ENCODE results near the gene GPR132. TPM values are rescaled to one million over a fixed set of nuclear protein-coding genes. Genes with fewer than 3 reads are reported as not detected.

GPR132 gene
- total and polyA plus RNA-seq, 2 of the 8 experiments (the other 6 are each of a cell fraction or from before 2014, with no cell fraction given), result 0.11 TPM; not detected in 1

DNA sequence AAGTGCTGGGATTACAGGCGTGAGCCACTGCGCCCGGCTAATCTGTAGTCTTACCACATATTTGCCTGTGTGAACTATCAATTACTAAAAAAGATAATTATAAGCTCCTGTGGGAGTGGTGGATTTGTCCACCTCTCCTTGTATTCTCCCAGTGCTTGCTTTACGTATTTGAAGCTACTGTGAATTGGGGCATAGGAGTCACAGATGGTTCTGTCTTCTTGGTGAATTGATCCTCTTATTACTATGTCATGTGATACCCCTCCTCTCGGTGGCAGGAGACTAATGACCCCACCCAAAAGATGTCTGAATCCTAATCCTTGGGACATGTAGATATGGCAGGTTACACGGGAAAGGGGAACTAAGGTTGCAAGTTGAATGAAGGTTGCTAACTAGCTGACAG lies 11.8 kb downstream of the GPR132 start:
- no peak overlapping the region for H2BK5ac ChIP-seq (ENCODE audit: low read depth, low read length)
- no peak overlapping the region for H2BK15ac ChIP-seq (ENCODE audit: low read length)
- no peak for FAIRE-seq
- no peak overlapping the region for H4K5ac ChIP-seq (ENCODE audit: insufficient read length, low read depth, low read length)
- no peak overlapping the region for H3K4me2 ChIP-seq (ENCODE audit: insufficient read depth in 1 of 2, low read depth in 2 of 2, low read length in 2 of 2)
- peaks cover 2 to 27% (median 19%) of the 10 kb centered on the region in 4 experiments; a peak in 5 of 7 replicates for H3K27me3 ChIP-seq (replicated peaks in 1 of 4; ENCODE audit: control insufficient read depth in 3 of 4, extremely low read depth in 1 of 4, insufficient read depth in 3 of 4, low read length in 3 of 4)
- no peaks in the 10 kb centered on the region for H3K36me3 ChIP-seq (ENCODE audit: control insufficient read depth in 2 of 4, insufficient read depth in 4 of 4, low read length in 3 of 4)
- ChIA-PET CTCF (ENCODE audit: partially characterized antibody) (interaction anchor here (0.6 to 2.7 kb wide), 8 partner anchors 10 to 436 kb away, joined by 3 to 9 read pairs (median 4); no protein-coding TSS in a partner anchor), POLR2A (ENCODE audit: partially characterized antibody) (interaction anchor here (0.6 kb wide), 1 partner anchor 17 kb away, joined by 3 read pairs; no protein-coding TSS in a partner anchor)
- H3K23ac ChIP-seq (ENCODE audit: insufficient read length), result no peak overlapping the region
- H3K56ac ChIP-seq (replicated peaks; ENCODE audit: insufficient read length, low read depth, low read length), result no peak overlapping the region
- no peak overlapping the region for H4K91ac ChIP-seq (replicated peaks; ENCODE audit: insufficient read length, low read length)
- no peak overlapping the region for H2BK120ac ChIP-seq (replicated peaks; ENCODE audit: low read depth, low read length)
- H3K79me2 ChIP-seq (ENCODE audit: control insufficient read depth in 1 of 2, insufficient read depth in 2 of 2, low read length in 2 of 2), result no peaks in the 10 kb centered on the region
- H3K4me3 ChIP-seq (ENCODE audit: extremely low read depth in 1 of 4, insufficient read depth in 2 of 4, low read depth in 3 of 4, low read length in 4 of 4), result no peak overlapping the region
- no peaks in the 10 kb centered on the region for H4K20me1 ChIP-seq (replicated peaks in 1 of 2; ENCODE audit: control insufficient read depth in 1 of 2, insufficient read depth in 2 of 2, low read length in 2 of 2)
- peaks cover 0 to 14% (median 10%) of the 10 kb centered on the region in 4 experiments; a peak in 6 of 7 replicates for H3K4me1 ChIP-seq (replicated peaks in 1 of 4; ENCODE audit: control insufficient read depth in 3 of 4, insufficient read depth in 4 of 4, low read length in 3 of 4)
- no peak overlapping the region for H2AK5ac ChIP-seq (ENCODE audit: low read depth, low read length)
- H3K79me1 ChIP-seq (ENCODE audit: low read depth, low read length), result no peaks in the 10 kb centered on the region
- no peak overlapping the region for H3K4ac ChIP-seq (replicated peaks; ENCODE audit: insufficient read length, low read depth, low read length)
- no peaks in the 10 kb centered on the region for H3K9me3 ChIP-seq (ENCODE audit: insufficient read depth in 2 of 2, low read depth in 1 of 2, low read length in 1 of 2)
- H3K14ac ChIP-seq (ENCODE audit: insufficient read length), result no peak overlapping the region
- WGBS, 2 experiments (ENCODE audit: extremely low coverage in 1 of 2, insufficient coverage in 1 of 2, insufficient read length in 1 of 2, insufficient replicate concordance in 2 of 2, low coverage in 1 of 2, low lambda C conversion rate in 2 of 2, missing lambda C conversion rate in 1 of 2), result 85% methylated on average over 6 of the region's 6 CpGs; no CpG with 5 or more reads in 1 of the 2 experiments
- no peak for DNase-seq (ENCODE audit: low read depth in 1 of 2, low spot score in 2 of 2)
- H2BK12ac ChIP-seq (ENCODE audit: low read depth, low read length), result no peak overlapping the region
- no peak overlapping the region for H4K8ac ChIP-seq (ENCODE audit: extremely low read depth, insufficient read depth, low read length)
- peaks cover 7% of the 10 kb centered on the region; the same call in 1 of the 2 replicates for H3K23me2 ChIP-seq (ENCODE audit: low read depth, low read length)
- no peak overlapping the region for H2BK20ac ChIP-seq (ENCODE audit: low read length)
- H3K9ac ChIP-seq (replicated peaks in 1 of 4; ENCODE audit: extremely low read depth in 1 of 4, low read depth in 3 of 4, low read length in 3 of 4), result no peak overlapping the region
- no peak overlapping the region for H2AFZ ChIP-seq (ENCODE audit: low read length)
- H3K27ac ChIP-seq (ENCODE audit: low read depth, low read length), result no peak overlapping the region
- no peak overlapping the region for H3K18ac ChIP-seq (ENCODE audit: extremely low read depth, low read length)
- TF ChIP-seq, protein P1, sequence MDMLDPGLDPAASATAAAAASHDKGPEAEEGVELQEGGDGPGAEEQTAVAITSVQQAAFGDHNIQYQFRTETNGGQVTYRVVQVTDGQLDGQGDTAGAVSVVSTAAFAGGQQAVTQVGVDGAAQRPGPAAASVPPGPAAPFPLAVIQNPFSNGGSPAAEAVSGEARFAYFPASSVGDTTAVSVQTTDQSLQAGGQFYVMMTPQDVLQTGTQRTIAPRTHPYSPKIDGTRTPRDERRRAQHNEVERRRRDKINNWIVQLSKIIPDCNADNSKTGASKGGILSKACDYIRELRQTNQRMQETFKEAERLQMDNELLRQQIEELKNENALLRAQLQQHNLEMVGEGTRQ (IDR thresholded peaks at IDR 0.05; ENCODE audit: low read length), result no peak
- TF ChIP-seq, protein P2, sequence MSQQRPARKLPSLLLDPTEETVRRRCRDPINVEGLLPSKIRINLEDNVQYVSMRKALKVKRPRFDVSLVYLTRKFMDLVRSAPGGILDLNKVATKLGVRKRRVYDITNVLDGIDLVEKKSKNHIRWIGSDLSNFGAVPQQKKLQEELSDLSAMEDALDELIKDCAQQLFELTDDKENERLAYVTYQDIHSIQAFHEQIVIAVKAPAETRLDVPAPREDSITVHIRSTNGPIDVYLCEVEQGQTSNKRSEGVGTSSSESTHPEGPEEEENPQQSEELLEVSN (IDR thresholded peaks at IDR 0.05), result no peak
- TF ChIP-seq SP2 (IDR thresholded peaks at IDR 0.05; ENCODE audit: low read length) (no peak), SUZ12 (IDR thresholded peaks at IDR 0.05; ENCODE audit: low read length) (no peak), GABPA (IDR thresholded peaks at IDR 0.05; ENCODE audit: borderline replicate concordance, insufficient read depth, low read length) (no peak), CREB1 (IDR thresholded peaks at IDR 0.05) (no peak), TBP (IDR thresholded peaks at IDR 0.05; ENCODE audit: low read depth, low read length) (no peak), CHD1 (IDR thresholded peaks at IDR 0.05; ENCODE audit: low read depth, low read length) (no peak), SRF (IDR thresholded peaks at IDR 0.05; ENCODE audit: low read depth, low read length) (no peak), EZH2 (IDR thresholded peaks at IDR 0.05; ENCODE audit: low read depth, low read length, severe bottlenecking) (no peak), TCF12 (IDR thresholded peaks at IDR 0.05; ENCODE audit: low read depth, low read length) (no peak), RXRA (IDR thresholded peaks at IDR 0.05; ENCODE audit: insufficient read depth, low read depth, low read length) (no peak), EGR1 (IDR thresholded peaks at IDR 0.05; ENCODE audit: borderline replicate concordance, low read depth, low read length) (no peak), POLR2A (IDR thresholded peaks at IDR 0.05; ENCODE audit: control extremely low read depth in 1 of 2, low read depth in 2 of 2, low read length in 2 of 2) (no peak)

Data from H1 (cell line).